Progenitor cell of endocrine pancreas (in vitro differentiated cells): ENCODE measurements around the gene MOBP. TPM values are rescaled to one million over a fixed set of nuclear protein-coding genes. Genes with fewer than 3 reads are reported as not detected.

Experiments
- DNase-seq: peaks from one replicate; pipeline ENCODE4 v3.0.0; 2021; ENCODE audit warnings: low spot score; ENCODE audit not compliant: unreplicated experiment
- H3K27ac Mint-ChIP-seq: 2 replicates; pipeline ENCODE4 v1.8.0; 2021; ENCODE audit warnings: mild to moderate bottlenecking, moderate library complexity, mixed read lengths
- H3K27me3 Mint-ChIP-seq: 2 replicates; pipeline ENCODE4 v1.8.0; 2021; ENCODE audit warnings: mixed read lengths
- H3K36me3 Mint-ChIP-seq: 2 replicates; pipeline ENCODE4 v1.8.0; 2022; ENCODE audit warnings: mixed read lengths; ENCODE audit not compliant: insufficient read depth
- H3K4me1 Mint-ChIP-seq: 2 replicates; pipeline ENCODE4 v1.8.0; 2021; ENCODE audit warnings: low read depth, mixed read lengths
- H3K4me3 Mint-ChIP-seq: 2 replicates; pipeline ENCODE4 v1.8.0; 2021; ENCODE audit warnings: low read depth, mild to moderate bottlenecking, moderate library complexity, mixed read lengths
- H3K9me3 Mint-ChIP-seq: 2 replicates; pipeline ENCODE4 v1.8.0; 2021; ENCODE audit warnings: low read depth, mixed read lengths
- total RNA-seq: library from RNA; stranded (reverse); gene quantifications from 2 replicates; pipeline ENCODE4 v1.2.1, GENCODE V29; 2021
- TF ChIP-seq, protein P1 (sequence below): fragments of 200-600 bp; sonication (generic); IDR thresholded peaks from one replicate; pipeline ENCODE4 v1.5.0; 2021; ENCODE audit warnings: antibody characterized with exemption, mild to moderate bottlenecking; ENCODE audit not compliant: unreplicated experiment

MOBP gene
- total RNA-seq, 1 donor from 2014 or later: not detected

- Mint-ChIP-seq H3K4me3 (no peak overlapping the region), H3K27me3 (peaks cover 8% of the 10 kb centered on the region), H3K27ac (no peak overlapping the region), H3K4me1 (peaks cover 2% of the 10 kb centered on the region), H3K9me3 (peaks cover 29% of the 10 kb centered on the region), H3K36me3 (peaks cover 1% of the 10 kb centered on the region)
- TF ChIP-seq, protein P1, sequence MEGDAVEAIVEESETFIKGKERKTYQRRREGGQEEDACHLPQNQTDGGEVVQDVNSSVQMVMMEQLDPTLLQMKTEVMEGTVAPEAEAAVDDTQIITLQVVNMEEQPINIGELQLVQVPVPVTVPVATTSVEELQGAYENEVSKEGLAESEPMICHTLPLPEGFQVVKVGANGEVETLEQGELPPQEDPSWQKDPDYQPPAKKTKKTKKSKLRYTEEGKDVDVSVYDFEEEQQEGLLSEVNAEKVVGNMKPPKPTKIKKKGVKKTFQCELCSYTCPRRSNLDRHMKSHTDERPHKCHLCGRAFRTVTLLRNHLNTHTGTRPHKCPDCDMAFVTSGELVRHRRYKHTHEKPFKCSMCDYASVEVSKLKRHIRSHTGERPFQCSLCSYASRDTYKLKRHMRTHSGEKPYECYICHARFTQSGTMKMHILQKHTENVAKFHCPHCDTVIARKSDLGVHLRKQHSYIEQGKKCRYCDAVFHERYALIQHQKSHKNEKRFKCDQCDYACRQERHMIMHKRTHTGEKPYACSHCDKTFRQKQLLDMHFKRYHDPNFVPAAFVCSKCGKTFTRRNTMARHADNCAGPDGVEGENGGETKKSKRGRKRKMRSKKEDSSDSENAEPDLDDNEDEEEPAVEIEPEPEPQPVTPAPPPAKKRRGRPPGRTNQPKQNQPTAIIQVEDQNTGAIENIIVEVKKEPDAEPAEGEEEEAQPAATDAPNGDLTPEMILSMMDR: no peak
- no peak for DNase-seq
Measured at GRCh38 chr3:39550354-39551051, 83.0 kb downstream of the MOBP start.

Other genes starting within 250 kb of the MOBP start
- gene CX3CR1, start 187.6 kb upstream of the MOBP start, total RNA-seq: not detected in 2 replicates
- gene CCR8, start 138.0 kb upstream of the MOBP start, total RNA-seq: not detected in 2 replicates
- 34.6 and 38.0 TPM in 2 replicates for gene SLC25A38, start 84.3 kb upstream of the MOBP start, total RNA-seq
- gene RPSA, start 61.0 kb upstream of the MOBP start, total RNA-seq: 1,289 and 1,295 TPM in 2 replicates